Fibroblast of skin of back (primary cell): ENCODE results near the gene MAP4K3.

ENCODE experiments used
- DNase-seq: peaks from one replicate; pipeline ENCODE4 v3.0.0-alpha.2; 2013

MAP4K3 gene

DNA sequence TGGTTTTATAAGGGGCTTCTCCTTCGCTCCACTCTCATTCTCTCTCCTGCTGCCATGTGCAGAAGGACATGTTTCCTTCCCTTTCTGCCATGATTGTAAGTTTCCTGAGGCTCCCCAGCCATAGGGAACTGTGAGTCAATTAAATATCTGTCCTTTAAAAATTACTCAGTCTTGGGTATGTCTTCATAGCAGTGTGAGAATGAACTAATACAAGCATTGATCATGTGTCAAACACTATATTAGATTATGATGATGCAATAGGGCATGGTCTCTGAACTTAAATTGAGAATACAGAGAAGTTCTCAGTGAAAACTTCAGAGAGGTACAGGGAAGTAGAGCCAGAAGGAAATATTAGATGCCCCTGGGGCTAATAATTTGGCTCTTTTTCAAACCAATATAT is 5.9 kb upstream of the MAP4K3 start:
- DNase-seq: no peak

DNA sequence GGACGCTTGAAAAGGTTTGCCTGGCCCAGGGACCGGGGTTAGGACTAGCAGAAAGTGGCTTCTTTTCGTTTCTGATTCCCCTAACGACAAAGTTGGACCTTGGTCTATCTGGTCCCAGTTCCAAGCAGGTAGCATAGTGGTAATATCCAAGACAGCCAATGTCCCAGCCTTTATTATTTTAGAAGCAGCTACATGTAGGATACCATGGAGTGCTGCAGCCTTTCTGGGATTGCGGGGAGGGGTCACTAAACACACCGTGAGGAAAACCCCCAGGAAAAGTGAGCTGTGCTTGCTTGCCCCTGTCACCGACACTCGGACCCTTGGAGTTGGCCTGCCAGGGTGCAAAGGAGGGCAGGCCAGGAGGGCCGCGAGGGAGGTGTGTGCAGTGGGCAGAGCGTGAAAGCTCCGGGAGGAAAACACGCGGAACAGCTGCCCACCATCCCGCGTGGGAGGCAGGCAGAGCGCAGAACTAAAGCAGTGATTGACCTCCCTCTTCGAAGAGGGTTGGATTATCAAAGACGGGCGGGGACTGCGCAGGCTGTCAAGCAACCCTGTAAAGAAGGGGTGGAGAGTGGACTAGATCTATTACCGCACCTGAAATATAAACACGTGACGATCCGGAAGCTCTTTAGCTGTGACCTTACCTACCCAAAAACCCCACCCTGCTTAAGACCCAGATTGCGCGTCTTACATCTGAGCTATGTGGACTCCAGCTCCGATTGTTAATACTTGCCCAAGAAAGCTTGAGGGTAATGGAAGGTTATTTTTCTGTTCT is 624 bp upstream of the MAP4K3 start:
- DNase-seq: no peak

DNA sequence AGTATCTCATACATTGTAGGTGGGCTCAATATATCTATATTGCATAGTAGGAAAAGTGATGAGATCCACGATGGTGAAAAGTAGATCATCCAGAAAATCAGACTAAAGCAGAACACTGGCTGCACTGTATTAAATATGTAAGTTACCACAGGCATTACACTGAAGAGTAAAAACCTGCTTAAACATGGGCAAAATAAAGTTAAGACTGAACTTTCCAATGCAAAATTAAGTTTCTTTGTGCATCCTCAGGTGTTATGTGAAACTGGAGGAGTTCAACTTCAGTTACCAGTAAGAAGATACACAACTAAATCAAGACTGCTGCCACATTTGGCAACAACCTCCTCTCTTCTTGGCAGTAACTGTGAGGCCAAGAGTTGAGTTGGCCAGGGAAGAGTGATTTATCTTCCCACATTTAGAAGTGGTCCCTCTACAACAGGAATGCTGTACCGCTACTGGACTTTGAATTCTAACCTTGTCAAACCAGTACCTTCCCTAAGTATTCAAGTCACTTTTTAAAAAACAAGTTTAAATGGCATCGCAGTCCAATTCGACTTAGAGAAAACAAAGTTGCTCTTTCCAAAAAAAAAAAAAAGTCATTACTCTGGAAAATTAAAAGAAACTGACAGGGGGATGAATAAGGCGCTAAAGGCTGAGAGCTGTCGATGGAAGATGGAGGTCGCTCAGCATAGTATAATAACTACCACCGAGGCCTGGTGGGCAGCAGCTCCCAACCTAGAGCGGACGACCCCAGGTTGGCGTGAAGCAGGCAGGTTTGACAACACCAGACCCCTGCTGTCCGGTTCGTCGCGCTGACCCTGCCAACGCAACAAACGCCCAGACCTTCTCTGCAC is 1.1 kb downstream of the MAP4K3 start:
- DNase-seq: no peak

DNA sequence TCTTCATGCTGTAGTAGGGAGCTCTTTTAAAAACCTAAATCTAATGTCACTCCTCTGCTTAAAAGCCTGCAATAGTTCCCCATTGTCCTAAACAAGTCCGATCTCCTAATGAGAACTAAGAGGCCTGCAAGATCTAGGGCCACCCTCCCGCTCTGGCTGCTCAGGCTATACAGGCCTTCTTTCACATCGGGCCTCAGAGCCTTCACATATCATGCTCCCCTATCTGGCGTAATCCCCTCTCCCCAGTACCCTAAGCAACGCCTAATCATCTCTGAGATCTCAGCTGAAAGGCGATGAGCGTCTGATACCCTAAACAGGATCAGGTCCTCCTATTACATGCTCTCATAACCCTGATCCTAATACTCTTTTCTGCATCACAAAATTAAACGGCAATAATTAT is 1.9 kb downstream of the MAP4K3 start:
- DNase-seq: no peak

DNA sequence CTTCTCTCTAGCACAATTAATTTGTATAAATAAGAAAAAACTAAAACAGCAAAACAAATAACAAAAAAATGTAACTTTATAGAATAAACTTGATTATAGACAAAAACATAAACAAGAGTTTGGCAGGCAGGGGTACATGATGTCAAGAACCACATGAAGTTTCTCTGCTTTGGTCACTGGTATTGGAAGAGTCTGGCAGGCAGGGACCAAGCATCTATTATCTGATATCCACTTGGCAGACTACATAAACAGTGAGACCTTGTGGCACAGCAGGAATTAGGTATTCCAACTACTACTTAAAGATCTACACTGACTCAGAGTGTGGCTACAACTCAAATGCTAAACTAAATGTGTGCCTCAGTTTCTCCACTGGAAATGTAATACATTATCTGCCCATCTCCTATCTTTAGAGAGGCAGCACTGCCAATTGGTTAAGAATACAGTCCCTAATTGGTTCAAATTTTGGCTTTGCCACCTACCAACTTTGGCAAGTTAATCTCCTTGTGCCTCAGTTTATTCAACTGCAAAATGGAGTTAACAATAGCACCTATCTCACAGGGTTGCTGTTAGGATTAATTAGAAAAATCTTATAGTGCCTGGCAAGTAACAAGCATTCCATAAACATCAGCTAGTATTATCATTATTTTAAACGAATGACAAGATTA is 2.7 kb downstream of the MAP4K3 start:
- DNase-seq: no peak

DNA sequence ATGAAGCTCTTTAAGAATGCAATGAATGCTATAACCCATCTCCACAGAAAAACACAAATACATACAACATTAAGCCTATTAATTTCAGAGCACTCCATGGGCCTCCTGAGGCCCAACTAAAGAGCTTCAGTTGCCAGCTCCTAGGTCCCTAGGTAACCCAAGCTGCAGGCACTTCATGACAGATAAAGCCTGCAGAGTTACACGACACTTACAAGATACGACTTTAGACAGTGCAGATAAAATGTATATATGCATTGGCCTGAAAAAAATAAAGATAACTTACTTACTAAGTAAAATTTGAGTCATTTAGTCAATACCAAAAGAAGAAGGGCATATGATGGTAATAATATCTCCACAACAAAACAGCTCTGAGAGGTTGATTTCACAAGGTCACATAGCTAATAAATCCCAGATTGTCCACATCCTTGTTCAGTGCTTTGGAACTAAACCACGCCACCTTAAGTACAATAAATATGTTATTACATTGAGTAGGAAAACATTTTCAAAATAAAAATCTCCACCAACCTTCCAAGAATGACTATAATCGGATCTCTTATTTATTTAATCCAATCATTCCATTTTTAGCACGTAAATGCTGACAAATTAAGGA is 3.4 kb downstream of the MAP4K3 start:
- DNase-seq: no peak

DNA sequence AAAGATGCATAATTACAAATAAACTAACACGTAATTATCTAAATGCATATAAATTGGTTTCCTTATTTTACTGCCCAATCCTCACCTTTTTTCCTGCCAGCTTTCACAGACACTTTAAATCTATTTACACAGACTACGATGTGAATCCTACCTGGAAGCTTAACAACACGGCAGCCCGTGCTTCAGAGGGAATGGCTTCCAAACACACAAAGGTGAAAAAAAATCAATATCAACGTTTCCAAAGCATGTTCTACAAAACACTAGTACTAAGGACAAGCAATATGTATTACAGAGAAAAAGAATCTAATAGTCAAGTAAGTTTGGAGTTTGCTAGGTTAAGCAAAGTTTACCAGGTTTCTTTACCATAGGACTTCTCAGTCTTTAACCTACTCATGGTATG is 4.4 kb downstream of the MAP4K3 start:
- DNase-seq: no peak

DNA sequence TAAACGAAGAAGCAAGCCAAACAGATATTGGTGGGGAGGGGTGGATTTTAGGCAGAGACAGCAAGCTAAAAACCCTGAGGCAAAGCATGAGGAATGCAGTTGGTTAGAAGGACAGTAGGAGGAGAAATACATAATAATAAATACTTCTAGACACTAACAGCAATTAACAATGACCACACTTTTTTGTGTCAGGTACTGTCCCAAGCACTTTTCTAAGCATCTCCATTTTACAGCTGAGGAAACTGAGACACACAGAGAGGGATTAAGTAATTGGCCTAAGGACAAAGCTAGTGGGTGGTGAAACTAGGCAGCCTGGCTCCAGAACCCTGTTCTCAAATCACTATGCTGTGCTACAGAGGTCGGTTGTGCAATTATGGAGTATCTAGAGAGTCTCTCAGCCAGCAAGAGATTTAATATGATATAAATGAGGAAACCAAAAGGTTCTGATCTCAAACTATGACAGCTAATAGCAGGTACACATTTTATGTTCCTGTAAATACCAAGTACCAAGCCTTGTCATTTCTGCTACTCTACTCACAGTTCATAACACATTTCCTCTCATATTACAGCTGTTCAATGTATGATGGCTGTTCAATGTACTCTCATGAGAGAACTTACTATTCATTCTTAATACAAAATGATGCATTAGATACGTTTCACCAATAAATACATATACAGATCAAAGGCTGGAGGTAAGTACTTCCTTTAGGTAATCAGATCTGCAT is 5.3 kb downstream of the MAP4K3 start:
- no peak for DNase-seq

DNA sequence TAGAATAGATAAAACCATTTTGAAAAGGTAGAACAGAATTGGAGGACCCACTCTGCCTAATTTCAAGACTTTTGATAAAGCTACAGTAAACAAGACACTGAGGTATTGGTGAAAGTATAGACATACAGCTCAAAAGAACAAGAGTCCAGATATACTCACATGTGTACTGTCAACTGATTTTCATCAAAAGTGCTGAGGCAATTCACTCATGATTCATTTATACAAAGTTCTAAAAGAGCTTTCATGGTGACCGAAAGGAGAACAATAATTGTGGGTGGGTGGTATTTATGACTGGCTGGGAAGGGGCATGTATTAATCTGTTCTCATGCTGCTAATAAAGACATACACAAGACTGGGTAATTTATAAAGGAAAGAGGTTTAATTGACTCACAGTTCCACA is 7.3 kb downstream of the MAP4K3 start:
- no peak for DNase-seq

DNA sequence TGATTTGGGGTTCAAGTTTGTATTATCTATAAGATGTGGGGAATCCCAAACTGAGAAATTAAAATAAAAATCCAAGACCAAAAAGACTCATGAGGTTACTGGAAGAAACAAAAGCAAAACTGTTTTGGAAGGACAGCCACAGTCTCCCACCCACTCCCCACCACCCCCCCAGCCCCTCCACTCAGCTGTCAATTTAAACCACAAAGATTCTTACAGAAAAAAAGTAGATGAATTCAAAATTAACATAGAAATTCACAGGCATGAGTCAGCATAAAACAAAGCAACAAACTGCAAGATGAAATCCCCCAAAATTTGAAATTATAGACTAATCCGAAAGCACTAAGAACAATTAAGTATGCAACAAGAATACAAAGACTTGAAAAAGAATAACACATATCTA is 12.1 kb downstream of the MAP4K3 start:
- no peak for DNase-seq

DNA sequence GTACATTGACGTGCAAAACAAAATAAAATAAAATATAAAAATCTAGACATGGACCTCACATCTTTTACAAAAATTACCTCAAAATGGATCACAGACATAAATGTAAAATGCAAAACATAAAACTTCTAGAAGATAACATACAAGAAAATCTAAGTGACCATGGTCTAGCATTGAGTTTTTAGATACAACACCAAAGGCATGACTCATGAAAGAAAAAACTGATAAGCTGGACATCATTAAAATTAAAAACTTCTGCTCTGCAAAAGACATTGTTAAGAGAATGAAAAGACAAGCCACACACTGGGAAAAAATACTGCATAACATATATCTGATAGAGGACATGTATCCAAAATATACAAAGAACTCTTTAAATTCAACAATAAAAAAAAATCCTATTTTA is 14.4 kb downstream of the MAP4K3 start:
- no peak for DNase-seq

DNA sequence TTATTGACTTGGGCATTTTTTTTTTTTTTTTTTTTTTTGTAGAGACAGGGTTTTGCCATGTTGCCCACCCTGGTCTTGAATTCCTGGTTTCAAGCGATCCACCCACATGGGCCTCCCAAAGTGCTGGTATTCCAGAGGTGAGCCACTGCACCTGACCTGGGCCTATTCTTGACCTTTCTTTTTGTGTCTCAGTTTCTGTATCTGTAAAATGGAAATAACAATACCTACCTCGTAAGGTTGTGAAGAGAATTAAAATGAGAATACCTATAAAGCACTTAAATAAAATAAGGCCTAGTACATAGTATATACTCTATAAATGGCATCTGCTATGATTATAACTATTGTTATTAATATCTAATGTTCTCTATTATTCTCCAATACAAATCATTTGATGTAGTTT is 15.7 kb downstream of the MAP4K3 start:
- DNase-seq: no peak

DNA sequence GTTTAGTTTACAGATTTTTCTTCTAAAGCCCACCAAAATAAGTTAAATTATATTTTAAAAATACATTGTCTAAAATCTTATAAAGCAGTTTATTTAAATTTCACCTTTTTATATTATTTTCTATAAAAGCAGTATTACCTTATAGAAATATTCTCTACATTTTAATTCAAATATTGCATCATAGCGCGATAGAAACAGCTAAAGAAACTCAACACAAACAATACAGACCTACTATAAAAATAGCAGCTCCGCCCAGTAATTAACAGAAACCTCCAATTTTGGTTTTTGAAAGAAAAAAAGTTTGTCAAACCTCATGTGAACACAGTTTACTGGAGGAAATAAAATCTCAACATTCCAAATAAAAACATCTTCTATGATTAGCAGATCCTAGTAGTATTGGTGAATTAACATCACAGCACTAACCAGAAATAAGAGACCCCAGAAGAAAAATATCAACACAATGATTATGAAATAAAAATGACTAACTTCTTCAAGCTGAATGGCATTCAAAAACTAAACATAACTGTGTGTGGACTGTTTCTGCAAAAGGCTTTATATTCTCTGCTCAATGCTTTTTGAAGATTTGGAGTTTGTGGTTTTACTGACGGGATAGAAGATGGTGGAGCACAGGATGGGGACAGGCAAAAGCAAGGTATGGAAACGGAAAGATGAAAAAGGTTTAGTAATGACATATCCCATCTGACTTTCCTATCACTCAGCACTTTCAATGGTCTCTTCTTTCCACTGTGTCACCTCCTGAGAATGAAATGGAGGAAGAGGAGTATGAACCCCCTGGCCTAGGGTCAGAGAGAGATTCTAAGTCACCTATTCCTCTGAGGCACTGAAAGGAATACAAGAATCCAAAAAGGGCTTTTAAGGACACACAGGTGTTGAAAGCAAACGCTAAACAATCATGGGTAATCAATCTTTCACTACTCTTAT is 17.5 kb downstream of the MAP4K3 start:
- peak; percentile 77 for DNase-seq

DNA sequence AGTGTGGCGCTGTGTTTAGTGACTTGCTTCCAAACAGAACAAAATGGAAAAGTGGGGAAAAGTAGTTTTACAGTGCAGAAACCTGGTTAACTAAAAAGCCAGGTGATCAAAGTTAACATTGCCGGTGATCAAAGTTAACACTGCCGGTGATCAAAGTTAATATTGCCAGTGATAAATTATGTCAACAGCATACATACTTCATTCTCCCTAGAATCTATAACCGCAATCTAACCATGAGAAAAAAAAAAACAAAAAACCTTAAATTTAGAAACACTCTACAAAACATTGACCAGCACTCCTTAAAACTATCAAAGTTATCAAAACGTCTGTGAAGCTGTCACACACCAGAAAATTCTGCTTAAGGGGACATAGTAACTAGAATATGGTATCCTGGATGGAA is 18.6 kb downstream of the MAP4K3 start:
- DNase-seq: no peak

DNA sequence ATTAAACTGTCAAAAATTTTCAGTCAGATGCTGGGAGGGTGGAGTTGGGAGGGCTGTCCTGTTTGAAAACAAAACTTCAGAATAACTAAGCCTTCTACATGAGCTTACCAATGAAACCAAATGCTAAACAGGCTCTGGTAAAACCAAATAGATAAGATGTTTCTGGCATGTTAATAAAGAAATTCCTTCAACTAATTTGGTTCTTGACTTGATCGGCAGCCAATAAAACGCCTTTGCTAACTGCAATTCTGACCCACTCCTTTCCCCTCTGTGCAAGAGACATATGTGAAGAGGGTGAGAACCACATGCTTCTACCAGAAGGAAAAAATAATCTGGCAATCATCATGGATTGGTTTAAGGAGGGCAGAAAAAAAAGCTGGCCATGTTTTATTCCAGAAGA is 20.9 kb downstream of the MAP4K3 start:
- no peak for DNase-seq

DNA sequence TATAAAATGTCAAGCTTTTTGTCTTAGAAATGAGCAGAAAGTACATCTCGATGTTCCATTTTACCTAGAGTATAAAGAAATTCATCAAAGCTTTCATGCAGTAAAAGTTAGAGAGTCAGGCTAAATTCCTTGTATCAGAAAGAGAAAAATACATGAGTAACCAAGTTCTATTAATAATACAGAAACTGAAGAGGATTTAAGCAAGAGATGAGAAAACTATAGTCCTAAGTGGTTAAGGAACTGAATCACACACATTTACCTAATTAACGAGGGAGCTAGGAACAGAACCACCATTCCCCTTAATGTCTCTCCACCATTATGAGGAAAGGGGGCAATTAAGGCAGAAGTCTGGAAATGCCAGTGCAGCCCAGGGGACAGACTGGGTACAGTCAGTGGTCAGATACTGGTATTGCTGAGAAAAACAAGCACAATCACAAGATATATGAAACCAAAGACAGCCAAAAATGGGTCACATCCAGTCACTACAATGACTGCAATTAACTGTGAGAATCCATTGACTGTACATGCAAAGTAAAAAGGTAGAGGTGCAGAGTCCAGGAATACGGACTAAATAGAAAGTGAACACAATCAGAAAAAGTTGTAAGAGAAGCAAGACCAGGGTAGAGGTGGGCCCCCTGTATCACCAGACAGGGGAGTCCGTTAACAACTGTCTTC is 23.9 kb downstream of the MAP4K3 start:
- DNase-seq: no peak

DNA sequence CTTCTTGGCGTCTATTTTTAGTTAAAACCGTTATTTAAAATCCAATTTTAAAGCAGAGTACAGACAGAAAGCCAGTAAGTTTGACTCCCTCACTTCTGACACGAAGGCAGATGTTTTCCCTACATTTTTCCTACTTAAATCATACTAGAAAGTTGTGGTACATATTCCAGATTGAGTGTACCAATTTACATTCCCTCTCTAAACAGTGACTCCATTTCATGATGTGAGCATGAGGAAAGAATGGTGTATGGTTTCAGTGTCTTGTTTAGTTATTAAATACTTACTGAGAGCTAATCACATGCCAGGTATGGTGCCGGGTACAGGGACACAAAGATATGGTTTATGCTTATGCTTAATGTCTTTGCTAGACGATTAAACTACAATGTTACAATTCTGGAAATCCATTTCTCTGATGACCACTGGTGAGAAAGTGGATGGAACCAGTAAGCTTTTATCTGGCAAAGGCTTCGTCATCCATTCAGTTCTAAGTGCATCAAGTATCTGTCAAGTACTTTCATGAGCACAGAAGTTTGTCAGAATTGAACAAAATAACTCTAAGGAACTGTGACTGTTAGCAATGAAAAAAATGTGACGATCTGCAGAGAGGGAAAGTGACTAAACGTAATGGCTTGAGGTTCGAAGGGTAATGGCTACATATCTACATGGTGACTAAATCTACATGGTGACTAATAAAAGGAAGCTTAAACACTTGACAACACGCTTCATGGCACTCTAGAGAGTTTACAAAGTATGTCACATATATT is 25.7 kb downstream of the MAP4K3 start:
- peak; percentile 97 for DNase-seq

DNA sequence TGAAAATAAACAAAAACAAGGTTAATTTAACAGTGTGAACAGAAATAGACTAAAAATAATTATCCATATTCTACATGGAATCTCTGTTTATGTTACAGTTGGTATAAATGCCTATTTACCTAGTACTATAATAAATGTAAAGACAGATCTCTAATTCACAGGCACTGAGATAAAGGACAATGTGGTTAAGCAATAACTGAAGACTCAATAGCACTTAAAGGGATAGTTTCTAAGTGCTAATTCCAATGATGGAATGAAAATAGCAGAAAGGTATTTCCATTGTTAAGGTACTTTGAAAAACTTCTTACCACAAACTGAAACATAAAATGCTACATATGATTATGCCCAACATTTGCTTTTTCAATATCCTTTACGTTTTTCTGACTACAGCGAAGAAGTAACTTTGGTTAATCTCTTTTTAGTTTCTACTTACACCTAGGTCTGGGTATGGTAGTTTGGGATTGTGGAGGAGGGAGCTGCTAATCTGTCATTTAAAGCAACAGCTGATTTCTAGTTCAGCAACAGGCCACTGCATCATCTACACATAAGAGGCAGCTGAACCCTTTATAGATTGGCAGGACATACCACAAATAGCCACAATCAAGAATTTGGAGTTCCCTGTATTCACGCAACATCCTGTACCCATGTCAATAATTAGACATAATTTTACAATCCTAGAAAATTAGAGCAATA is 27.2 kb downstream of the MAP4K3 start:
- DNase-seq: no peak
